Left forelimb (tissue), 1 donor: ENCODE data around the gene MCM9.

Source experiments
- DNase-seq: peaks from one replicate; pipeline ENCODE4 v3.0.0-alpha.2; 2018; ENCODE audit warnings: low spot score

The MCM9 gene

DNA sequence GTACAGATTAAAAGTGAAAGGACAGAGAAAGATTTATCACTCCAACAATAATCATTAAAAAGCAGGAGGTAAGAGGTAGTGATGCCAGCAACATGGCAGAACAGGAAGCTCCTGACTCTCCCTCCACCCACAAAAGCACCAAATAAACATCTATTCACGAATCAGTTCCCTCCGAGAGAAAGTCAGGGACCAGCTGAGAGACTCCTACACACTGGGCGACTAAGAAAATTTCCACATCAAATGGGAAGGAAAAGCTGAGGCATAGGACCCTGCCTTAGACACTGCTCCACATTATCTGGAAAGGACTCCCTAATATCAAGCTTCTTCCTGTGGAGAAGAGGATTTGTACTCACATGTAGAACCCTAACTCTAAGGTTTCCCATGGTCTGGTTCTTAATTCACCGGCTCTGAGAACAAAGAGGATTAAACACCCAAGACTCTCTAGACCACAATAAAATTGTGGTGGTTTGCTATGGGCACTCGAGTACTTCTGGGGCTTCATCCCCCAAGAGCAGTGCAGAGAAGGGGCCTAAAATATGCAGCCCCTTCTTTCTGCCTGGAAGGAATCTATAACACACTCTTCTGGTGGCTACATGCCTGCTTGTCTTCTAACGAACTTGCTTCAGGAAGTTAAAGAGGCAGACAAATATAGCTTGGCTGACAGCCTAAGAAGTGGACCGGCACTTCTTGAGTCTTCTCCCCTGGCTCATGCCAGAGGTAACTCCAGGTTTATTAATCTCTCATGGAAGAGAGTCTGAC, 70.4 kb downstream of the MCM9 start:
- no peak for DNase-seq

DNA sequence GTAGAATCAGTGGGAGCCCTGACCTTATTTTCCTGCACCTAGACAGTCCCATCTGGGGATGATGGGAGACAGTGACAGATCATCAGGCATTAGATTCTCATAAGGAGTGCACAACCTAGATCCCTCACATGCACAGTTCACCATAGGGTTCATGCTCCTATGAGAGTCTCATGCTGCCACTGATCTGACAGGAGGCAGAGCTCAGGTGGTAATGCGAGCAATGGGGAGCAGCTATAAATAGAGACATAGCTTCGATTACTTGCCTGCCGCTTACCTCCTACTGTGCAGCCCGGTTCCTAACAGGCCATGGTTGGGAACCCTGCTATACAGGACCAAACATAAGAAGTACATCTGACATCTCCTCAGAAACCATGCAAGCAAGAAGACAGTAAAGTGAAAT, 72.5 kb downstream of the MCM9 start:
- no peak for DNase-seq

DNA sequence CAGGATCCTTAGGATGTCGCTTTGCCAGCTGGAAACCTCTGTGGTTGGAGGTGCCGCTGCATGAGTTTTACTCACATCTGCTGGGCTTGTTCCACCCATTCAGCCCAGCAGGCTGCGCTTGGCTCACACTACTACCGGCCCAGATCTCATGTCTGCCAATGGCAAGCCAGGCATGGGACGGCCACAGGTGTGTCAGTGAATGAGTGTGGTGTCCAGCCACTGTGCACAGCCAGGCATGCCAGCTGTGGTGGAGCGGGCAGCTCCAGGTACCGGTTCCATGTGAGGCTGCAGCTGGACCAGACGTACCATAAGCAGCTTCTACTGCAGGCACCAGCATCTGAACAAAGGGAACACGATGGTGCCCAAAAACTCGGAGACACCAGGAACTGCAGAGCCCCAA, 74.1 kb downstream of the MCM9 start:
- DNase-seq, result no peak

DNA sequence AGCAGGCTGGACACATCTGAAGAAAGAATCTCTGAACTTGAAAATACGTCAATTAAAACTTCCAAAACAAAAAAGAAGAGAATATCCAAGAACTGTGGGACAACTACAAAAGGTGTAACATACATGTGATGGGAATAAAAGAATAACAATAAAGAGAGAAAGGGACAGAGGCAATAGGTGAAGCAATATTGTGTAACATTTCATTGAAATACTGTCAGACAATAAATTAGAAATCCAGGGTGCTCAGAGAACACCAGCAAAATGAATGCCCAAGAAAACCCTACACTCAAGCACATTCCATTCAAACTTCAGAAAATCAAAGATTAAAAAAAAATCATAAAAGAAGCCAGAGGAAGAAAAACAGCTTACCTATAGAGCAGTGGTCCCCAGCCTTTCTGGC, 74.6 kb downstream of the MCM9 start:
- no peak for DNase-seq

DNA sequence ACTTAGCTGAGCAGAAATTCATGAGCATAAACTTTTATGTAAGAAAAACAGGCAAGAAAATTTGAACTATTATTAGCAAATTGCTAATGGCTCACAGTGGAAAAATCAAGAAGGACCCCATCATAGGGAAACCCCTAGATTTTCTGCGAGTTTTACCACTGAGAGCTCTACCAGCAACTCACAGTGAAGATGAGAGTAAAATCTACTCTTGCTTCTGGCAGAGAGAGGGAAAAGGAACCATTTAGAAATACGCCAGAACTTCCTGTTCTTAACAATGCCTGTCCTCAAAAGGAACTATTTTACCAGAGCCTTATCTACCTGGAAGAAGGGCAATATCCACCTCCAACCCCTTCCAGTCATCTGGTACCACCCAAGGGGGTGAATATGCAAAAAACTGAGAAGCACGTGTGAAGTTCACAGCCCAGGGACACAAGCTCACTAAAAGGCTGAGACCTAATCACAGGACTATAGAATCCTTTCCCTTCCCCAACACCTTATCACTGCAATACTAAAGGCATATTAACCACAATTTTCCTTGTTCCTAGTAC, 75.4 kb downstream of the MCM9 start:
- DNase-seq, result no peak

DNA sequence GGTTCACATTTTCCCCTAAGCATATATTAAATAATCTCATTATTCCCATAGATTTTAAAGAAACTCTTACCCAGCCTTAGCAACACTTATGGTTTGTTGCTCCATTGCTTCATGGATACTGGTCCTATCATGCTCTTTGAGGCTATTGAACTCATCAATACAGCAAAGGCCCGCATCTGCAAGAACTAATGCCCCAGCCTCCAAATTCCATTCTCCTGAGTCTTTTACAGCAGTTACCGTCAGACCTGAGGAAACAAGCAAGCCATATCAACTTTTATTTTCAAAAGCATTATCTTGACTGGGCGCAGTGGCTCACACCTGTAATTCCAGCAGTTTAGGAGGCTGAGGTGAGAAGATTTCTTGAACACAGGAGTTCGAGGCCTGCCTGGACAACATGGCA, 78.7 kb downstream of the MCM9 start:
- DNase-seq, result no peak

DNA sequence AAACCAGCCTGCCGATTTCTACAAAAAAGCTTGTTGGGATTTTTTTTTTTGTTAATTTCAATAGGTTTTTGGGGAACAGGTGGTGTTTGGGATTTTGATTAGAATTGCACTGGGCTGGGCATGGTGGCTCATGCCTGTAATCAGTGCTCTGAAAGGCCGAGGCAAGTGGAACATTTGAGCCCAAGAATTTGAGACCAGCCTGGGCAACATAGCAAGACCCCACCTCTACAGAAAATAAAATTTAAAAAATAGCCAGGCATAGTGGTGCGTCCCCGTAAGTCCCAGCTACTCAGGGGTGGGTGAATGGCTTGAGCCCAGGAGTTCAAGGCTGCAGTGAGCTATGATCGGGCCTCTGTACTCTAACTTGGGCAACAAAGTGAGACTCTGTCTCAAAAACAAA, 81.6 kb downstream of the MCM9 start:
- DNase-seq, result no peak

DNA sequence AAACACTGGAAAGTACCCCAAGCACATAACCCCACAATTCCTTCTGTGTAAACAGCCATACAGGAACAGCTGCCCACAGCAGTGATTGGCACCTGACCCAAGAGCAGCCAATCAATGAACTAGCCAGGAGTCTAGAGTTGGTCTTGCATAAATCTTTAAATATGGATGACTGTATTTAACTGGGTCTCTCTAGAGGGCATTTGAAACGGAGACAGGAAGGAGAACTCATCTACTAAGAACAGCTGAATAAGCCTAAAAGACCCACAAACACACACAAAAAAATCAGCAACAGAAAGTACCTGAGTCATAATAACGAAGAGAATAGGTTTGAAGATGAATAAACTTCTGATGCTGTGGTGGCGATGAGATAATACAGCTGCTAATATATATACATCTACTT, 90.0 kb downstream of the MCM9 start:
- DNase-seq, result no peak

DNA sequence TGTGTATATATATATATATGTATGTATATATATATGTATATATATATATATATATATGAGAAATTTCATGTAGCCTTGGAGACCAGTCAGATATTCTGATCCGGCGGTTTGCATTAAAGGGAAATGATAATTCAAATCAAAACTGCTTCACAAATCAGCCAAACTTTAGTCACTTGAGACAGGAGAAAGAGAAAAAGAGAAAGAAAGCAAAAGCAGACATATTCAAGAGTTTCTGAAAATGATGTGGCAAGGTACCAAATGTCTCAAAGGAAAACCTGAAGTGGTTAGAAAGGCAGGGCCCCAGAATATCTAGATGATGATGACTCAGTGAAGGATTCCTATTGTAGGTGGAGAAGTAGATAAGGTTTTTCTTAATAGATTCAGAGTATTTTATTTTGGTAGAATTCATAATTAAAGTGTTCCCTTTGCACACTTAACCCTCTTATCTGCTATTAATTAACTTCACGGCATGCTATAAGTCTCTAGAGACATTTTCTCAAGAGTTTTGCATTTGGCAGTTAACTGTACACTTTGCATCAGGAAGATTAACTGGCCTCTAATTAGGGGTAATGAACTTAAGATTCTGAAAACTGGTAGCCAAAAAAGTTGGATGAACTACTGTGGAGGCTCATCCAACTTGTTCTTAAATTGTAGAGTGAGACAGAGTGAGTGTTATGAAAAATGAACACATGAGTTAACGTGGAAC, 91.1 kb downstream of the MCM9 start:
- no peak for DNase-seq

DNA sequence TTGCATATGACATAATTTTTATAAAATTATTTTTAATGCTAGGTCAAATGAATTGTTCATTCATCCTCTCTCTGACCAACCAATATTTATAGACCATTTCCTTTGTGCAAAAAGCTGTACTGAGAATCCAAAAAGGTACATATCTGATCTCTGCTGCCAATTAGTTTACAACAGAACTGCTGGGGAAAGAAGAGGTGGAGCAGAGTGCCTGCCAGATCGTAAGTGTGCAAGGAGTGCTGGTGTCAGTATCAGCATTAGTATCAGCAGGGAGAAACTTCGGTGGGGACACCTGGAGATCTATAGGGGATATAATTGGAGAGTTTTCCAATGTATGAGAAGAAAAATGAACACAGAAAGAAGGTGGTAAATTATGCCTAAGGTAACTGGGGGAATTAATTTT, 104.3 kb downstream of the MCM9 start:
- no peak for DNase-seq

DNA sequence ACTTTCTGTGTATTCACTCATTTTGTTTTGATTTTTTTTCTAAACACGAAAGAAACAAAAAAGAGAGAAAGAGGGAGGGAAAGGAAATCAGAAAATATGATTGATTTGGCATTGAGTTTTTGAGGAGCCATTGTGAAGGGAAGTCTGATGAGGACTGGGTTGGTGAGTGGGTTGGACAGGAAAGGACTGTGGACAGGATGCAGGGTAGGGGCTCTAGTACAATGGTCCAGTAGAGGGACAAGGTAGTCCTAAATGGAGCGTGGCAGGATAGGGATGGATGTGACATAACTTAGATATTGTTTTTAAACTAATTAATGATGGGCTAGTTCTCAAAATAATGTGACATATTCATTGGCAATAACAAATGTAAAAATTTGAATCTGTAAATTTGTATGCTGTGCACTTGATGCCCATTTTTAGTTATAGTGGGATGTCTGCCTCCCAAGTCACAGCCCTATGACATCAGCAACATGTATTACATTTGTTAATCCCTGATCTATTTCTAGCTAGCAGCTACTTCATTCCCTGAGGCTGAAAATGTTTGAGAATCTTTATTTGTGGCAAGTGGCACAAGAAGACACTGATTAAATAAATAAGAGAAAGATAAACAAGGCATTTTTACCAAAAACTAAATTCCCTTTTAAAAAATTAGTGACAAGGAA, 105.0 kb downstream of the MCM9 start:
- DNase-seq, result no peak

DNA sequence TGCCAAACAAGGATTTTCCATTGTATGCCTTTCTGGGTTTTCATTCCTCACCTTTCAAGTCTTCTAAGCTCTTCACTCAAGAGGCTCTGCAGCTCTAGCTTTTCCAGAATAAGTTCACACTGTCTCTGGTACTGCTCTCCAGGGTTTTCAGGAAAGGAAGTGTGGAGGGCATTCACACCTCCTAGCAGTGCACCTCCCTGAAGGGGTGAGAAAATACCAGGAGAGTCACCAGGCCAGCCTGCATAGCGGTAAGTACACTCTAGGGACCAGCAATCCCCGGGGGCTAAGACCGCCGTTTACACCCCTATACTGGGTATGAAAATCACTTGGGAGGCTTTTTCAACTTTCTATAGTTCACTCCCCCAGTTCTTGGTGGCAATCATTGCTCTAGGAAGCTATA, 108.9 kb downstream of the MCM9 start:
- DNase-seq, result no peak

DNA sequence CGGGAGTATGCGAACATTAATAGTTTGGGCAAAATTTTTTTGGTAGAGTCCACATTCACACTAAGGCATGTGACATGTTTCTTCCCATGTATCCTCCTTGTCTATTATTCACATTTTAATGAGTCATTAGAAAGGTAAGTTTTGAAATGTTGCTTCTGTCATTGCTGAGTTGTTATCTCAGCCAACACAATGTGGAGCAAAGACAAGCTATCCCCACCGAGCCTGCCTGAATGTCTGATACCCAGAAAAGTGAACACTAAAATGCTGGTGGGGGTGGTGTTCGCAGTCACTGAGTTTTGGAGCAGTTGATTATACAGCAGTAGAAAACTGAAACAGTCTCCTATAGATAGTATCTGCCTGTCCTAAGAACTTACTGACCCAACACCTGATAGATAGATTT, 109.3 kb downstream of the MCM9 start:
- DNase-seq, result no peak

DNA sequence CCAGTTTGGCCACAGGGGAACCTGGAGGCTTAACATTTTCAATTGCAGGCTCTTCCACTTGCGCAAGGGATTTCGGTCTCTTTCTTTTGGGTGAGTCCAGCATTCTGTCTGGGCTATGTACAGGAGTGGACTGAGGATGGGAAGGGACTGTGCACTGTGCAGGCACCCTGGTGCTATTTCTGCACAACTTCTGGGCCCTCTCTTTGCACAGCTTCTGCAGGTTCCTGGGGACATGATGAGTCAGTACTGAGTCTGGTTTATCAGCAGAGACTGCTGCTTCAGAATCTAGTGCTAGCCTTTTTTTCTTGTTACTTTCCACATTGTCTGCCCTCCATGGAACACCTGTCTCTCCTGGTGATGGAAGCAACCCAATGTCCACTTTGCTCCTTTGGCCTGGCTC, 119.5 kb downstream of the MCM9 start:
- no peak for DNase-seq

DNA sequence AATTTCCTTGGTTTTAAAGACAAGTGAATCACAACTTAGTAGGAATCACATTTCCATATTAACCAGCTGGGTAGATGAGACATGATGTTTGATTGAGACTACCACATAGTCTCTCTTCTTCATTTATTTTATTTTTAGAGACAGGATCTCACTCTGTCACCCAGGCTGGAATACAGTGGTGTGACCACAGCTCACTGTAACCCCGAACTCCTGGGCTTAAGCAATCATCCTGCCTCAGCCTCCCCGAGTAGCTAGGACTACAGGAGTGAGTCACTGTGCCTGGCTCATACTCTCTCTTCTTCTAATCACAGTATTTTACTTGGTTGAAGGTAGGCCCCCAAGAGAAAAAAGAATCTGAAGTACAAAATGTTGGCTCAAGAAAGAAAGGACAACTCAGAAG, 121.2 kb downstream of the MCM9 start:
- DNase-seq, result no peak

DNA sequence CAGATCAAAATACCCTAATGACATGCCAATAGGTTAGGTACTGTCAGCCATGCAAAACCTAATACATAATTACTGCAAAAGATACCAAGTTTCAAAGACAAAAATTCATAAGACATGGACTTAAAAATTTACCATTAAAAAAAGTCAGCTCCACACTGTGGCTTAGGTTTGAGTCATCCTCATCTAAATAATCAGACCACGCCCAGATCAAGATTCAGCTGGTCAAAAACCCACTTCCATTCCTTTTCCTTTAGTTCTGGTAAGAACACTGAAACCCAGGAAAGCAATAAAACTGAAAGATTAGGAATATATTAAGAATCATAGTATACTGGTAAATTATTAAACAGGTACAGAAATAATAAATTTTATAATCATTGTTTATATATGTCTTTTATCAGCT, 122.0 kb downstream of the MCM9 start:
- no peak for DNase-seq

DNA sequence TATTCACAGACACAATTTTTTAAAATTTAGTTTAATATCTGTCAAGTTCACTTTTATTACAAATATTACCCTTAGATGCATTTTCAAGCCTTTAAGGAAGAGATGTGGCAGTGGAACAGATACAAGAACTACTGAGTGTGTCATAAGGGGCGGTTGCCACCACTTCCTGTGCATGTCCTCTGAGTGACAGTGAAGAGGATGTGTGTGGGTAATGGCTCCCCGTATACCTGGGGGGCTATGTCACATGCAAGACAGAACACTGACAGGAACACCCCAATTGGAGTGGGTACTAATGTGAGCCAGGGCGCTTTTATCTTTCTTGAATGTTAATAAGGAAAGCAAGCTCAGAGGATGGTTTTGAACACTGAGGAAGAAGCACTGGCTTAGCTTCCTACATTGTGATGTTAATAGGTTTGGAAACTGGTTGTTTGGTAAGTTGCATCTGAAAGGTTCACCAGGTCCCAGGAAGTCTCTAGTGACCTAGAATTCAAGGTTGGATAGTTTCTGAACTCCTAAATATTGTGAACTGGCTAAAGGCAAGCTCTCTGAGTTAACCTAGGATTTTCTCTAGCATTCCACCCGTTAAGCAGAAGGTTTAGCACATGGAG, 124.4 kb downstream of the MCM9 start:
- no peak for DNase-seq

DNA sequence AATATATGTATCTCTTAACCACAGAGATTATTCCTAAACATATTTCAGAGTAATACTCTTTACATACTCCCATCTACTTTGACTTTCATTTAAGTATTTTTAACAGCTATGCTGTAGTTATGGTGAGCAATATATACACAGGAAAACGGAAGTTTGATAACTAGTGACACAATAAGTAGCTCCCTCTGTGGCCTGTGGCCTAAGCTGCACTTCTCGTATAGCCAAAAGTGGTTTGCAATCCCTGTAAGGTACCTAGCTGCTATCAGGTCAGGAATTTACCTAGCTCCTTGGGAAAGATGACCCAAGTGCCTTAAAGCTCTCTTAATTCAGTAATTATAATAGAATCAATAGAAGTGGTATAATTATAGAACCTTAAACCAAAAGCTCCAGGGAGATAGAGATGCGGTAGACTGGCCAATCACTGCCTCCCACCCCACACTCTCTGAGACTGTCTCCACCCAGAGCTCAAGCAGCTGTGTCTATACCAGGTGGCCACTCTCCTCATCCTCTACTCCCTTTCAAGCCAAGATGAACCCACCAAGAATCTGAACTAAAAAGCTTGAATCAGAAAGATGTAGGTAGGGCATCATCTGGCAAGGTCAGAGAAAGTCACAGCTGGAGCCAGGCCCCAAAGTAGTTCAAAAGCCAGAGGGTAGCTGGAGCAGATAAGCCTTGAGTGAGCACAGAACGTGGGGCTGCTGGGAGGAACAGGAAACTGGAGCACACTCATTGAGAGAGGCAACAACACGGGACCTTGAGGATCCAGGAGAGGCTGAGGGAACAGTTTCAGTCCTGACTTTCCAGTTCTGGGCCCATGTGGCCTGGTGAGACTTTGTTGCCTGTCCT, 125.9 kb downstream of the MCM9 start:
- DNase-seq, result no peak

DNA sequence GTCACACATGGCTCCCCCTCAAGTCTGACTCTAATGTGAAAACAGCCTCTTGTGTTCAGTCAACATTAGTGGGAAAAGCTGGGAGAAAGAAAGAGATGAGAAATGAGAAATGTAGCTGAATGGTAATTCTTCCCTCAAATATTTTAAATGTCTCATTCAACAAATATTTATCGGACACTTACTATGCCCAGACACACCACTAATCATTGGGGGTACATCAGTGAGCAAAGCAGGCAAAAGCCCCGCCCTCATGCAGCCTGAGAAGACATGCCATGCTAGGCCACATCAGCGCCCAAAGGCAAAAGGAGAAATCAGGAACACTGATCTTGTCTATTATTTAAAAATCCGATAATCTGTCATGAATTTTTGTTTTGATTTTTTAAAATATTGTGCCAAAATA, 130.9 kb downstream of the MCM9 start:
- DNase-seq, result no peak

DNA sequence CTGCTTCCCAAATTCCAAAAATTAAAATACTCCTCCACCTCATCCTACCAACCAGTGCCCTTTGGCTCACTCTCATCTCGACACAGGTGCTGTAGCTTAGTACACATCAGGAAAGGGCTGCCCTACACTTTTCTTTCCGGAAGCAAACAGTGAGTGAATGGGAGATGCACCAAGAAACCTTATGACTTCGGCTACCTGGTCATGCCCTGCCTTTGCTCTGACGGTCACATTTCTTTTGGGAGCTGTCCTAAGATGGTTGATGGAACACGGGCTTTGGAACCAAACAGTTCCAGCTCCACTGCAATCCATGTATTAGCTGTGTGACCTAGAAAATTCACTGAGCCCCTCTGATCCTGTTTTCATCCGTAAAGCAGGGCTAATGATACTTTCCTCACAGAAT, 133.7 kb downstream of the MCM9 start:
- no peak for DNase-seq

DNA sequence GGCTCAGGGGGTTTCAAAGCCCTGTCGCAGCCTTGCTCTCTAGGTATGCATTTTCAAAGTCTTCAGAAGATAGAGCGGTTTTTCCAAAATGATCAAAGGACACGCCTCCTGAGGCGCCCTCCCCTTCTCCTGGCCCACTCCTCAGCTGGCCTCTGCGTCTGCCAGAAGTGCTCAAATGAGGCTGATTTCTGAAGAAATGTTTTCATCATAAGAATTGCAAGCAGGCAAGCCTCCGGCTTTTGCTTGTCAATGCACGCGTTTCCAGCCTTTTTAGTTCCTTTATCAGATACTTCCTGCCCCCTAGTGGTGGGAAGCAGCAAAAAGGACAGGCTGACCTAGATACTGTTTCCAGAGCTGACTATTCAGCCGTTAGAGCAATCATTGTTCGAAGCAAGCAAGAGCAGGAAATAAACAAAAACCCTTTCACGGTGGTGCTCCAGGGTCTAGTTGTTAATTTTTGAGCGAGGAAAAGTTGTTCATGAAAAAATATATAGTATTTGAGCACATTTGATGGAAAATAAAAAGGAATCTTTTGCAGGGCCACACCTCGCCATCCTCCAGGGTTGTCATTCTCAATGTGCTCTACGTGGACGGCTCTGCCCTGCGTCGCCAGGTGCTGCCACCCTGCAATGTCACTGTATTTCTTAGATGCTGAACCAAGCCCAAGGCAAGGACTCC, 134.4 kb downstream of the MCM9 start:
- DNase-seq, result peak; percentile 80
